Pancreas (tissue), 10 donors: Measurements from ENCODE around the gene RND3. TPM values are rescaled to one million over a fixed set of nuclear protein-coding genes. Genes with fewer than 3 reads are reported as not detected.
A peak's percentile ranks its signal among the peaks of the same experiment; 100 is the strongest.

ENCODE experiments used
- ATAC-seq, 4 donors: fragments of 200-7000 bp; cut with Tn5 transposase; one replicate each; pipeline versions ENCODE4 v1.8.0 to v1.9.1; 2020; ENCODE audit warnings: mild to moderate bottlenecking in 4 of 4, moderate library complexity in 4 of 4
- DNase-seq, 6 donors: peaks; one replicate each; pipeline ENCODE4 v3.0.0-alpha.2; 2020
- FAIRE-seq: peaks from 2 replicates; lab custom pipeline; 2012; peaks lifted over from hg19 to GRCh38; lab: Jason Lieb, UNC
- H3K27ac ChIP-seq, 4 donors: fragments of 200-600 bp; sonication (generic); 1 replicate in 3 of 4; 2 replicates in 1 of 4; pipeline versions ENCODE4 v1.5.0 to v1.8.0; 2020
- H3K27me3 ChIP-seq, 4 donors: fragments of 200-600 bp; one replicate each; pipeline ENCODE4 v1.8.0; 2021
- H3K36me3 ChIP-seq, 3 donors: fragments of 200-600 bp; sonication (generic) in 1 of 3; one replicate each; pipeline versions ENCODE4 v1.5.0 to v1.8.0; 2020 to 2021
- H3K4me1 ChIP-seq, 3 donors: fragments of 200-600 bp; one replicate each; pipeline ENCODE4 v1.8.0; 2021
- H3K4me3 ChIP-seq, 4 donors: fragments of 200-600 bp; sonication (generic) in 2 of 4; one replicate each; pipeline versions ENCODE4 v1.5.0 to v1.8.0; 2020 to 2021
- H3K9me3 ChIP-seq, 4 donors: fragments of 200-600 bp; one replicate each; pipeline ENCODE4 v1.8.0; 2021
- whole genome bisulfite sequencing, 2 donors: extraction: QIAGEN DNeasy Blood & Tissue Kit; methylation state at CpG; one replicate each; pipeline ENCODE4 v1.1.7; 2013; 5-methylcytosine and 5-hydroxymethylcytosine counted together
- intact Hi-C, 3 donors: fragments of 100-400 bp; cut with DNase I; formaldehyde crosslinking; loops; one replicate each; pipeline versions ENCODE4 v1.11.1 to v1.14.2; 2022
- polyA plus RNA-seq, 2 donors: library from polyadenylated mRNA; stranded (reverse); fragments of 200-250 nt; gene quantifications; one replicate each; pipeline ENCODE4 v1.2.3, GENCODE V29; 2013
- total RNA-seq, 6 donors: library from RNA; stranded (reverse); fragmentation: NEBNext Ultra II Directional in 4 of 6; extraction: Animal tissue kit (Norgen Biotek cat#: 25700) in 4 of 6; gene quantifications; one replicate each; pipeline versions ENCODE4 v1.2.1 to v1.2.4, GENCODE V29; 2021 to 2023
- TF ChIP-seq, protein P1 (sequence below), 4 donors: fragments of 200-600 bp; sonication (generic) in 3 of 4; IDR thresholded peaks; one replicate each; pipeline versions ENCODE4 v1.5.0 to v1.8.0; 2021; ENCODE audit warnings: antibody characterized with exemption in 4 of 4
- donor health status: healthy with polysubstance abuse.
- donor health status: DM: no; HTN: no; CAD: no; lungs with moderate emphysema.
- donor health status: DM: no; HTN: no; CAD: no.
- donor health status: control.
- donor health status: control.
- donor health status: Bipolar disorder and iron deficiency.
- donor health status: DM: yes; HTN: yes; CAD: no.
- donor health status: DM: no; HTN: no; CAD: no.
- donor health status: DM: no; HTN: no; CAD: no.
- donor health status: DM: yes; HTN: yes; CAD: no.

The RND3 gene
- total and polyA plus RNA-seq, 8 donors: 3.9 to 9.8 (median 4.7) TPM

DNA sequence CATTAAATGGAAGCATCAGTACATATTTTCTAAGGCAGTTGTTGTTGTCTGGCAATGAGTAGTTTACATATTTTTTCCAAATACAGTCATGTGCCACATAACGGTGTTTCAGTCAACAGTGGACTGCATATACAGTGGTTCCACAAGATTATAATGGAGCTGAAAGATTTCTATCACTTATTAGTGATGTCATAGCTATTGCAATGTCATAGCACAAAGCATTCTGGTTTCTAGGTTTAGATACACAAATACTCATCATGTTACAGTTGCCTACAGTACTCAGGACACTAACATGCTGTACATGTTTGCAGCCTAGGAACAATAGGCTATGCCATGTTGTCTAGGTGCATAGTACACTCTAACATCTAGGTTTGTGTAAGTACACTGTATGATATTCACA lies 45.0 kb downstream of the RND3 start:
- Histone ChIP-seq H3K36me3 (no peaks in the 10 kb centered on the region), H3K9me3 (no peaks in the 10 kb centered on the region), H3K27ac (no peak overlapping the region), H3K4me1 (no peaks in the 10 kb centered on the region), H3K27me3 (no peaks in the 10 kb centered on the region), H3K4me3 (no peak overlapping the region)
- intact Hi-C loops: no loop called here
- ATAC-seq: no peak
- FAIRE-seq: no peak
- WGBS, 2 donors: 82 to 92% methylated on average over 1 of the region's 1 CpG
- TF ChIP-seq, protein P1, sequence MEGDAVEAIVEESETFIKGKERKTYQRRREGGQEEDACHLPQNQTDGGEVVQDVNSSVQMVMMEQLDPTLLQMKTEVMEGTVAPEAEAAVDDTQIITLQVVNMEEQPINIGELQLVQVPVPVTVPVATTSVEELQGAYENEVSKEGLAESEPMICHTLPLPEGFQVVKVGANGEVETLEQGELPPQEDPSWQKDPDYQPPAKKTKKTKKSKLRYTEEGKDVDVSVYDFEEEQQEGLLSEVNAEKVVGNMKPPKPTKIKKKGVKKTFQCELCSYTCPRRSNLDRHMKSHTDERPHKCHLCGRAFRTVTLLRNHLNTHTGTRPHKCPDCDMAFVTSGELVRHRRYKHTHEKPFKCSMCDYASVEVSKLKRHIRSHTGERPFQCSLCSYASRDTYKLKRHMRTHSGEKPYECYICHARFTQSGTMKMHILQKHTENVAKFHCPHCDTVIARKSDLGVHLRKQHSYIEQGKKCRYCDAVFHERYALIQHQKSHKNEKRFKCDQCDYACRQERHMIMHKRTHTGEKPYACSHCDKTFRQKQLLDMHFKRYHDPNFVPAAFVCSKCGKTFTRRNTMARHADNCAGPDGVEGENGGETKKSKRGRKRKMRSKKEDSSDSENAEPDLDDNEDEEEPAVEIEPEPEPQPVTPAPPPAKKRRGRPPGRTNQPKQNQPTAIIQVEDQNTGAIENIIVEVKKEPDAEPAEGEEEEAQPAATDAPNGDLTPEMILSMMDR (IDR thresholded peaks at IDR 0.05): no peak
- DNase-seq: no peak

DNA sequence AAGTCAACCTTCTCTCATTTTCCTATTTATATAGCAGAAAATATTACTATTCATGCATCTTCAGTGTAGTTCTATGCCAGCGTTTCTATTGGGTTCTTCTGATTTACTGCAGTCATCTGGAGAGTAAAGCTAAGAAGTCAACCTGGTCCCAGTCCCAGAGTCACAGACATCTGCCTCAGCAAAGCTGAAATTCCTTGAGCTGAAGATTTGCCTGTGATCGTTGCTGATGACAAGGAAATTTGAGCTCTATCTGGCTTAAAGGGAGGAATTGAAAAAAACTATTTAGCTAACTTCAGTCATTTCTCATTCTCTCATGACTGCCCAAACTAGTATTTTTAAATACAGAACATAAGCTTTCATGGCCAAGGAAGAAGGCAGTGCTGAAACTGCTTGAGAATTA lies 45.7 kb downstream of the RND3 start:
- TF ChIP-seq, protein P1 (IDR thresholded peaks at IDR 0.05): no peak

DNA sequence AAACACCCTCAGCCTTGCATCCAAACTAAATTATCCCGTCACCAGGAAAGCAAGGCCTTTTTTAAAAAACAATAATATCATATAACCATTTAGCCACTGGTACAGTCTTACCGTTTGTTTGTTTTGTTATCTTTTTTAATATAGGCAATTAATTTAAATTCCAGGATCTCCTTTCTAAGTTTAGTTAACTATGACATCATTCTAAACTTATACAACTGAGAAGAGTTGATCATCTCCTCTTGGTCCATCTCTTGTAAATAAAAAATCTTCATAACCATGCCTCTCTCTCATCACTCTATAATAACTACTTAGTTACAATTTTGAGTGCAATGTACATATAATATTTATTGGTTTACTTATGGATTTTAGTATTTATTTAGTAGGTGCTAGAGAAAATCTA lies 46.2 kb downstream of the RND3 start:
- TF ChIP-seq, protein P1 (IDR thresholded peaks at IDR 0.05): no peak
- H3K9me3 ChIP-seq: no peaks in the 10 kb centered on the region
- no peak overlapping the region for H3K27ac ChIP-seq
- H3K4me3 ChIP-seq: no peak overlapping the region
- 58 to 66% methylated on average over 2 of the region's 2 CpGs for WGBS, 2 donors
- intact Hi-C loops: no loop called here
- DNase-seq (no peak), FAIRE-seq (peak; percentile 61), ATAC-seq (no peak)
- H3K4me1 ChIP-seq: no peaks in the 10 kb centered on the region
- no peaks in the 10 kb centered on the region for H3K36me3 ChIP-seq
- H3K27me3 ChIP-seq: no peaks in the 10 kb centered on the region

More for the DNA sequence above, 45.7 kb downstream of the RND3 start:
- no peak overlapping the region for H3K27ac ChIP-seq
- ATAC-seq (no peak), DNase-seq (no peak), FAIRE-seq (no peak)
- intact Hi-C loops: no loop called here
- no peaks in the 10 kb centered on the region for H3K9me3 ChIP-seq
- H3K36me3 ChIP-seq: no peaks in the 10 kb centered on the region
- H3K4me1 ChIP-seq: no peaks in the 10 kb centered on the region
- H3K27me3 ChIP-seq: no peaks in the 10 kb centered on the region
- H3K4me3 ChIP-seq: no peak overlapping the region
- WGBS, 2 donors: 41 to 55% methylated on average over 2 of the region's 2 CpGs

DNA sequence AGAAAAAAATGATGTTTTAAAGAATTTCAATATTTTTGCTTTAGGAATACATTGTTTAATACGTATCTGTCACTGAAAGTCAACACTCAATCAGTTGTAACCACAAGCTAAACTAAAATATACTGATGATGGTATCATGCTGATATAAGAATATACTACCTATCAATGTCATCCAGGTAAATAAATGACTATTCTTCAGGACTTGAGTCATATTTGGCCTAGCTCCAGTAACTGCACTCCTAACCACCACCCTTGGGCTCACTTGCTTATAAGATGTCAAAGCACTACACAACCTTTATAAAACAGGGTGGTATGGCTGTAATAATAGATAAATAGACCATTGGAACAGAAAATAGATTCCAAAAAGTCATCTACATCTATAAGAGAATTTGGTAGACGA lies 48.8 kb downstream of the RND3 start:
- WGBS, 2 donors: 66 to 81% methylated on average over 2 of the region's 2 CpGs
- H3K36me3 ChIP-seq: no peaks in the 10 kb centered on the region
- no peak for DNase-seq
- no peak overlapping the region for H3K4me3 ChIP-seq
- H3K27me3 ChIP-seq: no peaks in the 10 kb centered on the region
- intact Hi-C loops: no loop called here
- ATAC-seq: no peak
- H3K4me1 ChIP-seq: no peaks in the 10 kb centered on the region
- FAIRE-seq: no peak
- no peak overlapping the region for H3K27ac ChIP-seq
- no peaks in the 10 kb centered on the region for H3K9me3 ChIP-seq
- TF ChIP-seq, protein P1 (IDR thresholded peaks at IDR 0.05): no peak

DNA sequence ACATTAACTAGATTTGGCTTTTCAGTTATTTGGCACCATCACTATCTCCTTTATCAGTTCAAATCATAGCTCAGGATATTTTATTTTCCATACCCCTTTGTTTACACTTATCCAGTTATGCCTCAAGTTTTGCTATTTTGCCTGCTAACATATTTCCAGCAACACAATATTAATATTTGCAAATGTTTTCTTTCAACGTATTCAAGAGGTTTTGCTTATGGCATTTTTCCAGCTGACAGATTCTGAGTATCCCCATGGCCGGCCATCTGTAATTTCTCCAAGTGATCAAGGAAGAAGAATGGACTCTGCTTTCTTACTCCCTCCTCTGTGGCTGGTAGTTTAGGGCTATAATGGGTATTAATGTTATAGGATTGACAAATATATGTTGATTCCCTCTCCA lies 49.4 kb downstream of the RND3 start:
- H3K27me3 ChIP-seq: no peaks in the 10 kb centered on the region
- no peaks in the 10 kb centered on the region for H3K9me3 ChIP-seq
- ATAC-seq (no peak), FAIRE-seq (no peak), DNase-seq (no peak)
- TF ChIP-seq, protein P1 (IDR thresholded peaks at IDR 0.05): no peak
- no peaks in the 10 kb centered on the region for H3K36me3 ChIP-seq
- WGBS, 2 donors: 65 to 68% methylated on average over 2 of the region's 2 CpGs
- intact Hi-C loops: no loop called here
- H3K27ac ChIP-seq: no peak overlapping the region
- H3K4me1 ChIP-seq: no peaks in the 10 kb centered on the region
- H3K4me3 ChIP-seq: no peak overlapping the region
